Activated T-helper 1 cell treated with anti-CD3 and anti-CD28 coated beads, Interleukin-12 subunit alpha, Interleukin-12 subunit beta, Interleukin-2, Interleukin-4 antibody, amounts not matched to agents 30 ng/mL and 10 ng/mL and 1 ng/mL, durations not matched to agents 14 hours and 24 hours and 36 hours (primary cell): ENCODE measurements around the gene ULK2. TPM values are rescaled to one million over a fixed set of nuclear protein-coding genes. Genes with fewer than 3 reads are reported as not detected.
A peak's percentile ranks its signal among the peaks of the same experiment; 100 is the strongest.
"Not testable (repeated sequence)": the region's sequence is repeated elsewhere in the genome, so short reads cannot be mapped to it uniquely, and the experiment has no call there.

Experiments used
- DNase-seq: peaks from one replicate; pipeline ENCODE4 v3.0.0; 2021; ENCODE audit warnings: low spot score
- H3K27ac Mint-ChIP-seq: one replicate; pipeline ENCODE4 v1.8.0; 2021; ENCODE audit warnings: mild to moderate bottlenecking, mixed read lengths
- H3K27me3 Mint-ChIP-seq: one replicate; pipeline ENCODE4 v1.8.0; 2022; ENCODE audit warnings: mild to moderate bottlenecking, moderate library complexity, mixed read lengths; ENCODE audit not compliant: insufficient read depth
- H3K36me3 Mint-ChIP-seq: one replicate; pipeline ENCODE4 v1.8.0; 2021; ENCODE audit warnings: low read depth, mixed read lengths
- H3K4me1 Mint-ChIP-seq: one replicate; pipeline ENCODE4 v1.8.0; 2021; ENCODE audit warnings: low read depth, mixed read lengths
- H3K4me3 Mint-ChIP-seq: one replicate; pipeline ENCODE4 v1.8.0; 2021; ENCODE audit warnings: mild to moderate bottlenecking, moderate library complexity, mixed read lengths
- H3K9me3 Mint-ChIP-seq: one replicate; pipeline ENCODE4 v1.8.0; 2021; ENCODE audit warnings: mixed read lengths
- intact Hi-C: fragments of 100-400 bp; cut with micrococcal nuclease; formaldehyde crosslinking; loops from one replicate; pipeline ENCODE4 v1.15.1; 2024
- total RNA-seq: library from RNA; stranded (reverse); gene quantifications from 2 replicates; pipeline ENCODE4 v1.2.3, GENCODE V29; 2022

ULK2 gene
- total RNA-seq, result 17.8 and 18.6 TPM in 2 replicates

- Mint-ChIP-seq H3K27me3 (no peaks in the 10 kb centered on the region), H3K9me3 (no peaks in the 10 kb centered on the region), H3K36me3 (peaks cover 9% of the 10 kb centered on the region), H3K4me1 (peaks cover 10% of the 10 kb centered on the region), H3K27ac (peak within 1 kb of the TSS; percentile 61), H3K4me3 (peak within 1 kb of the TSS; percentile 84)
- intact Hi-C loops, result loop anchor here (5.0 kb wide), 1 partner anchor 100 kb away; no protein-coding TSS in a partner anchor
- peak; percentile 35 for DNase-seq
Measured at GRCh38 chr17:19867329-19868078, at the start of gene ULK2. Gene ULK2, minus strand, starts transcription at chr17:19867936. Its CDS starts 519 bp downstream, at chr17:19867417.

- peaks cover 9% of the 10 kb centered on the region for H3K4me1 Mint-ChIP-seq
- no peak overlapping the region for H3K27ac Mint-ChIP-seq
- no peak for DNase-seq
- H3K27me3 Mint-ChIP-seq, result no peaks in the 10 kb centered on the region
- H3K36me3 Mint-ChIP-seq, result peaks cover 41% of the 10 kb centered on the region
- H3K4me3 Mint-ChIP-seq, result no peak overlapping the region
- no peaks in the 10 kb centered on the region for H3K9me3 Mint-ChIP-seq
- intact Hi-C loops, result no loop called here
Measured at GRCh38 chr17:19915245-19915978, 47.7 kb upstream of the ULK2 start.

- no peaks in the 10 kb centered on the region for H3K9me3 Mint-ChIP-seq
- intact Hi-C loops, result no loop called here
Measured at GRCh38 chr17:19911033-19911432, 43.3 kb upstream of the ULK2 start.

GRCh38 chr17:19909139-19909538 is 41.4 kb upstream of the ULK2 start:
- H3K27ac Mint-ChIP-seq, result no peak overlapping the region

More at GRCh38 chr17:19911033-19911432, 43.3 kb upstream of the ULK2 start:
- DNase-seq, result no peak
- H3K4me1 Mint-ChIP-seq, result peaks cover 9% of the 10 kb centered on the region
- peak overlapping the region; percentile 26 for H3K27ac Mint-ChIP-seq
- H3K36me3 Mint-ChIP-seq, result peaks cover 49% of the 10 kb centered on the region
- no peaks in the 10 kb centered on the region for H3K27me3 Mint-ChIP-seq
- H3K4me3 Mint-ChIP-seq, result no peak overlapping the region

DNA sequence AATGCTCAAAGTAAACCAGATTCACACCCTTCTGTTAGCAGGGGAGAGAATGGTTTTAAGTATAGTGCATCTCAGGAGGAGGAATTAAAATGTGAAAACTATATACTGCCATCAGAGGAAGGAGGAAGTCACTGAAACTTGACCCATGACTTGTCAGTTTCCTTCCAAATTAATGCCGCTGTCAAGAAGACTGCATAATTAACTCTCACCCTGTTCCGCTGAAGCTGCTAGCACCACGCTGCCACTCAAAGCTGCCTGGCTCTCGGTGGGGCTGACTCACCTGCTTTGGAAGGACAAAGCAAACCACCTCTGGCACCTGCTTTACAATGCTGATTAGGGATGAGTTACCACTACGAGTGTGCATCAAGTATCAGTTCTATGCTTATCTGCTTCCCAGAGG is 37.8 kb upstream of the ULK2 start:
- DNase-seq, result no peak
- Mint-ChIP-seq H3K9me3 (no peaks in the 10 kb centered on the region), H3K4me1 (no peaks in the 10 kb centered on the region), H3K4me3 (no peak overlapping the region), H3K27ac (no peak overlapping the region), H3K27me3 (no peaks in the 10 kb centered on the region), H3K36me3 (peaks cover 48% of the 10 kb centered on the region)
- intact Hi-C loops, result no loop called here

More at GRCh38 chr17:19909139-19909538, 41.4 kb upstream of the ULK2 start:
- no peaks in the 10 kb centered on the region for H3K27me3 Mint-ChIP-seq
- no peak overlapping the region for H3K4me3 Mint-ChIP-seq
- H3K9me3 Mint-ChIP-seq, result no peaks in the 10 kb centered on the region
- intact Hi-C loops, result no loop called here
- DNase-seq, result no peak
- H3K36me3 Mint-ChIP-seq, result peaks cover 48% of the 10 kb centered on the region
- H3K4me1 Mint-ChIP-seq, result no peaks in the 10 kb centered on the region

DNA sequence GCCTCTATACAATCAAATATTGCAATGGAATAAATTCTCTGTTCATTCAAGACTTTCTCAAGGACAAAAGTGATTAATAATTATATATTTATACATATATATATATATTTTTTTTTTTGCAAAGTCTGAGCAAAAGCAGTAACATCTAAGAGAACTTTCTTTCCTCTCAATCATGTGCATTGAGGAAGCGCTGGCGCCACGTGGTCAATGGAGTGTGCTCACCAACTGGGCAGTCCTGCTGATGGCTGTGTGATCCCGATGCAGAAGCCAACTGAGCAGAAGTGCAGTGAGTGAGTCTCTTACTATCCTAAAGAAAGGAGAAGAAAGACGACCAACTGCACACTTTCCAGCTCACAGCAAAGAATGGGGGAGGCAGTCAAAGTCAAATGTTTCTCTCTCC is 37.2 kb upstream of the ULK2 start:
- no peak for DNase-seq

DNA sequence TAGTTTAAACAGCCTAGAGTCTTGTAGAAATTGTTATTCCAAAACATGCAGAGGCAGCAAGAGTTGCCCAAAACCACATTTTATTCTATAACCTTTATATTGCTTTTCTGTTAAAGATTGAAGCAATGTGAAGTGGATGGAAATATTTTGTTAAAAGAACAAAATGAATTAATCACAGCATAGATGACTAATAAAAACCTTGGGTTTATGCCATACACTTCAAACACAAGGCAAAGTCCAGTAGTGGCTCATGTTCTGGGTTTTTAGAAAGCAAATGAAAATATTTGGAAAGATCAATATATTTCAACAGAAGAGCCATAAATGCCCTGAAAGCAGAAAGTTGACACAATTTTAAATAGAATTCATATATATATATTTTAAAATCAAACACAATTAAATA is 36.7 kb upstream of the ULK2 start:
- H3K36me3 Mint-ChIP-seq, result peaks cover 45% of the 10 kb centered on the region
- intact Hi-C loops, result no loop called here
- no peak overlapping the region for H3K27ac Mint-ChIP-seq
- no peak overlapping the region for H3K4me3 Mint-ChIP-seq
- no peak for DNase-seq
- H3K27me3 Mint-ChIP-seq, result no peaks in the 10 kb centered on the region
- no peaks in the 10 kb centered on the region for H3K9me3 Mint-ChIP-seq
- H3K4me1 Mint-ChIP-seq, result no peaks in the 10 kb centered on the region

More for the DNA sequence above, 37.2 kb upstream of the ULK2 start:
- Mint-ChIP-seq H3K4me1 (no peaks in the 10 kb centered on the region), H3K27ac (no peak overlapping the region), H3K27me3 (no peaks in the 10 kb centered on the region), H3K4me3 (no peak overlapping the region), H3K9me3 (no peaks in the 10 kb centered on the region), H3K36me3 (peaks cover 48% of the 10 kb centered on the region)
- intact Hi-C loops, result no loop called here

- H3K9me3 Mint-ChIP-seq, result no peaks in the 10 kb centered on the region
- no peak overlapping the region for H3K27ac Mint-ChIP-seq
- no peaks in the 10 kb centered on the region for H3K4me1 Mint-ChIP-seq
- no peak for DNase-seq
- no peak overlapping the region for H3K4me3 Mint-ChIP-seq
- H3K27me3 Mint-ChIP-seq, result no peaks in the 10 kb centered on the region
- H3K36me3 Mint-ChIP-seq, result peaks cover 30% of the 10 kb centered on the region
- intact Hi-C loops, result no loop called here
Measured at GRCh38 chr17:19900809-19901208, 33.1 kb upstream of the ULK2 start.

DNA sequence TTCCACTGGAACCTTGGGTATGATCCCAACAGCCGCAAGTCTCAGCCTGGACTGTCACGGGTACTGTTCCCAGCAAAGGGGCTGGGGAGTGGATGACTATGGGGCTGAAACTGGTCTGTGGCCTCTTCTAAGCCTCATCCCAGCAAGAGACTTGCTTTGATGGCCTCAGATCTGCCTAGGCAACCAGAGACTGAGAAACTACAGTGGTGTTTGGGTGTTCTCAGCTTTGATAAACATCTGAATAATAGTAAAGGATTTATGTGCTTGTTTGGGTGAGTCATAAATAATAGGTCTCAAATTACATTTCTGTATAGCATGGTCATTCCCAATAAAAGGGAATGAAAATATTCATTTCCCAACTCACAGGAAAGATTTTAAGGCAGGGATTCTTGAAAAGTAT is 30.2 kb upstream of the ULK2 start:
- Mint-ChIP-seq H3K36me3 (peaks cover 12% of the 10 kb centered on the region), H3K9me3 (no peaks in the 10 kb centered on the region), H3K4me3 (no peak overlapping the region), H3K27ac (no peak overlapping the region), H3K4me1 (no peaks in the 10 kb centered on the region), H3K27me3 (no peaks in the 10 kb centered on the region)
- intact Hi-C loops, result no loop called here
- no peak for DNase-seq

GRCh38 chr17:19897090-19897837 is 29.5 kb upstream of the ULK2 start:
- Mint-ChIP-seq H3K9me3 (no peaks in the 10 kb centered on the region), H3K27me3 (no peaks in the 10 kb centered on the region), H3K4me1 (no peaks in the 10 kb centered on the region), H3K27ac (no peak overlapping the region), H3K36me3 (peaks cover 12% of the 10 kb centered on the region), H3K4me3 (no peak overlapping the region)
- no peak for DNase-seq
- intact Hi-C loops, result no loop called here

GRCh38 chr17:19896679-19897078 is 28.9 kb upstream of the ULK2 start:
- Mint-ChIP-seq H3K4me3 (no peak overlapping the region), H3K27me3 (no peaks in the 10 kb centered on the region)

DNA sequence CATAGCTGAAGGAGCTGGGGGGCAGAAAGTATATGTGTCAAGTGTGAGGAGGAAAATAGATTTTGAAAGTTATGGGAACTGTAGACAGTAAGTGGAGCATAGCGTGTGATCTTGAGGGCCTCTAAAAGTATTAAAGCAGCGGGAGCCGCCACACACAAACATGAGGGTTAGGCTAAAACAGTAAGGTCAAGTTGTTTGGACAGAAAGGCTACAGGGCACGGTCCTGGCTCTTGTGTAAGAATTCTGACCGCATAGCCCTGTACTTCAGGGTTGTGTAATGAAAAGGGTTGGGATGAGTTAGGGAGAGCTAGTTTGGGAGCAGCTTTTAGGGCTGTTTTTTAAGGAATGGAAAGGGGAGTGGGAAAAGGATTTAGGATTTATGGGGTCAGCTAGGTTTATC is 22.8 kb upstream of the ULK2 start:
- H3K36me3 Mint-ChIP-seq, intact Hi-C loops, H3K9me3 Mint-ChIP-seq, H3K4me3 Mint-ChIP-seq, DNase-seq, H3K27ac Mint-ChIP-seq, H3K4me1 Mint-ChIP-seq, H3K27me3 Mint-ChIP-seq: not testable (repeated sequence)

More at GRCh38 chr17:19896679-19897078, 28.9 kb upstream of the ULK2 start:
- intact Hi-C loops, result no loop called here
- no peak for DNase-seq
- Mint-ChIP-seq H3K9me3 (no peaks in the 10 kb centered on the region), H3K4me1 (no peaks in the 10 kb centered on the region), H3K36me3 (peaks cover 12% of the 10 kb centered on the region), H3K27ac (no peak overlapping the region)

GRCh38 chr17:19890001-19890400 is 22.3 kb upstream of the ULK2 start:
- H3K27ac Mint-ChIP-seq, H3K27me3 Mint-ChIP-seq, H3K9me3 Mint-ChIP-seq, H3K4me1 Mint-ChIP-seq, H3K4me3 Mint-ChIP-seq, DNase-seq, H3K36me3 Mint-ChIP-seq, intact Hi-C loops: not testable (repeated sequence)
